GM19023 (cell line): ENCODE results near the gene KANK4.

ENCODE experiments used
- ATAC-seq: cut with Tn5 transposase; IDR thresholded peaks from one replicate; pipeline ENCODE4 v1.9.1; 2021; ENCODE audit warnings: mild to moderate bottlenecking, moderate library complexity; ENCODE audit not compliant: unreplicated experiment

The KANK4 gene

GRCh38 chr1:62337706-62338631 is 18.7 kb upstream of the KANK4 start:
- ATAC-seq, result no peak

DNA sequence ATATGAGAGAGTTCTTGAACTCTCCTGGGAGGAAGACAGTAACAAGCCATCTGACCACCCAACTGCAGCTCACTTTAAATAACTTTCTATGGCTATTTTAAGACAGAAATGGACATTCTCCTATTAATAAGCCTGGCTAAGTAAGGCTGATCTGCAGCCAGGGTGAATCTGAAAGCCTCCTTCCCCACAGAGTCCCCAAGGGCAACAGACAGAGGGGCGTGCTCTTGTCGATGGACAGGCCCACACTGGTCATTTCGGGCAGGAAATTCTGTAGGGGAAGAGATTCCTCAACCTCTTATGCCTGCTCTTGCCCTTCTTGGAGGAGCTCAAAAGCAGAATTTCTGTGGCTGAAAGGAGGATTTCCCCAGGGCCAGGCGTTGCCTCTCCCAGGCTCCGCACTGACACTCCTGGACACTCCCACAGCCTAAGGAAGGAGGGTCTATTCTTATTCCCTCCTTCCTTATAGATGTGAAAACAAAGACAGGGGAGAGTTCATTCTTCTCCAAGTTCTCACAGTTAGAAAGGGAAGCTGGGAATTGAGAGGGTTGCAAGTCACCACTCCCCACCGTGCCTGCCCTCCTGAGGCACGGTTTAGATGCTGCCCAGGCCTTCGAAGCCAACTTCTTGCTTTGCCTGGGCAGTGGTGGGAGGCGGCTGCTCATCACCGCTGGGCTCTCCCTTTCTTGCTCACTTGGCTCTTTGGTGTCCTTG is 17.9 kb upstream of the KANK4 start:
- no peak for ATAC-seq

DNA sequence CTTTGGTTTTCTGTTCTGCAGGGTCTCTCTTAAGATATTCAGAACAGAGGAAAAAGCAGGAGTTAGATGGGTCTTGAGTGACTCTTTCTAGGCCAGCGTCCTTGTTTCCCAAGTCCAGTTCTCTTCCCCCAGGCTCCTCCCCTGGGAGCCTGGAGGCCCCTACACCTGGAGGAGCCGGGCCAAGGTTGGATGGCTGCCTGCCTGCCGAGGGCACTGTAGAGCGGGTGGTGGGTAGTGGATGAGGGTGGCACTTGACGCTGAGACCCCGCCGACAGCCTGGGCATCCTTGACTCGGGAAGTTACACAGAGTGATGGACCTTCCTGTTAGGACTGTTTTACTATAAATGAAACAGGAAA is 17.4 kb upstream of the KANK4 start:
- ATAC-seq, result no peak

DNA sequence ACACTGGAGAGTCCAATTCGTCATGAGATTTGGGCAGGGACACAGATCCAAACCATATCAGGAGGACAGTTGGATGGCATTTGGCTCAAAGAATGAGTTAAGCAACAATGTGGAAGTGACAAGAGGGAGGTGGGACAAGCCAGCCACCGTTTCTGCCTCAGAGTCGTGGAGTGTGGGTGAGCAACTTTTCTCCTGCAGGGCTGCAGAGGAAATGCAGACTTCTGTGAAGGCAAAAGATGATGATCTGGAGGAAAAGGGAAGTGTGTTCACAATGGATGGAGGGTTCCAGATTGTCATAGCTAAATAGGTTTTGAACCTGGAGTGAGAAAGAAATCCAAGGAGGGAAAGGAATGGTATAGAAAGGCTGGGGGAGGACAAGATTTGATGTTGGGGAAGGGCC is 16.4 kb upstream of the KANK4 start:
- no peak for ATAC-seq

GRCh38 chr1:62334434-62334985 is 15.3 kb upstream of the KANK4 start:
- ATAC-seq, result no peak

- ATAC-seq, result no peak
These were observed 14.2 kb upstream of the KANK4 start for GRCh38 chr1:62333441-62333840.

- no peak for ATAC-seq
These were observed 8.3 kb upstream of the KANK4 start for GRCh38 chr1:62327360-62328055.

DNA sequence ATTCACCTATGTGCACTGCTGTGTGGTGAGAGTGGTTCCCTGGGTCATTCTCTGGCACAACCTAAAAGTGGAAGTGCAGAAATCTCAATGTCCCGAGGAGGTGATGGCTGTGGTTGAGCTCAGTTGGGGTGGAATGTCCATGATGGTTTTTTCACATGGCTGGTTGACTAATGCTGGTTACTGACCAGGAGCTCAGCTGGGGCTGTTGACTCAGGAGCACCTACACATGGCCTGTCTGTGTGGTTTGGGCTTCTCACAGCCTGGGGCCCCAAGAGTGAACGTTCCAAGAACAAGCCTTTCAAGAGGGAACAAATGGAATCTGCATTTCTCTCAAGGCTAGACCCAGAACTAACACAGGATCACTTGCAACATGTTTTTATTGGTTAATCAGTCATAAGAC is 6.4 kb upstream of the KANK4 start:
- no peak for ATAC-seq

DNA sequence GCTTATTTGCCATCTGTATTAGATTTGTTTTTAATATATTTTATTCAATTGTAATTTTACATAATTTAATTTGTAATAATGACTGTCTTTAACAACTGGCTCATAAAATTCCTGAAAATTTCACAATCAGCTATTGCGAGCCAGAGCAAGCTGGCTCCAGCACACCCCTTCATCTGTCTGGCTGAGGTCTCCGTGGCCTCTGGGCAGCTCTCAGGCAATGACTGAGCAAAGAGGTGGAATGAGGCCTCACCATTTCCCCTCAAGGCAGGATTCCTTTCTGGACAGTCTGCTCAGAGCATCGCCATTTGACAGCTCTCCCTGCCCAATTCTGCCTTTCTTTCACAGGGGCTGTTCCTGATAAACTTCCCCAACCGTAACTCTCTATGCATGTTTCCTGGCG is 5.8 kb upstream of the KANK4 start:
- no peak for ATAC-seq

GRCh38 chr1:62321446-62321845 is 2.2 kb upstream of the KANK4 start:
- ATAC-seq, result no peak

DNA sequence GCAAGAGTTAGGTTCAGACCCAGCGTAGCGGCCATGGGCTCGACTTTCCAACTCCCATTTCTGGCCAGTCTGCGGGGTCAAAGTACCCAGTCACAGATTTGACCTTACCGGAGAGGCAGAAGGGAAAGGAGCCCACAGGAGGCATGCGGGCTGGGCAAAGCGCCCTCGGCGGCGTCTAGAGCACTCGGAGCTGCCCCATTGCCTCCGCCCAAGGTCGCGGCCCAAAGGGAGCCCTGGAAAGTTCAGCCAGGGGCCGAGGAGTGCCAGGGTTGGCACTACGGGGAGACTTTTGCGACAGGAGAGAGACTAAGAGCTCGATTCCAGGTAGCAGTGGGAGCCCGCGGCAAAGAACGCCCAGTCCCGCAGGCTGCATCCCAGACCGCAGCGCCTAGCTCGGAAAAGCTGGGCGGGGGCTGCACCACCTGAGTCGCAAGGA is 896 bp downstream of the KANK4 start:
- ATAC-seq, result no peak

GRCh38 chr1:62317021-62317768 is 2.0 kb downstream of the KANK4 start:
- no peak for ATAC-seq

GRCh38 chr1:62316135-62316534 is 3.1 kb downstream of the KANK4 start:
- ATAC-seq, result no peak

- no peak for ATAC-seq
These were observed 3.8 kb downstream of the KANK4 start for GRCh38 chr1:62315387-62315786.

DNA sequence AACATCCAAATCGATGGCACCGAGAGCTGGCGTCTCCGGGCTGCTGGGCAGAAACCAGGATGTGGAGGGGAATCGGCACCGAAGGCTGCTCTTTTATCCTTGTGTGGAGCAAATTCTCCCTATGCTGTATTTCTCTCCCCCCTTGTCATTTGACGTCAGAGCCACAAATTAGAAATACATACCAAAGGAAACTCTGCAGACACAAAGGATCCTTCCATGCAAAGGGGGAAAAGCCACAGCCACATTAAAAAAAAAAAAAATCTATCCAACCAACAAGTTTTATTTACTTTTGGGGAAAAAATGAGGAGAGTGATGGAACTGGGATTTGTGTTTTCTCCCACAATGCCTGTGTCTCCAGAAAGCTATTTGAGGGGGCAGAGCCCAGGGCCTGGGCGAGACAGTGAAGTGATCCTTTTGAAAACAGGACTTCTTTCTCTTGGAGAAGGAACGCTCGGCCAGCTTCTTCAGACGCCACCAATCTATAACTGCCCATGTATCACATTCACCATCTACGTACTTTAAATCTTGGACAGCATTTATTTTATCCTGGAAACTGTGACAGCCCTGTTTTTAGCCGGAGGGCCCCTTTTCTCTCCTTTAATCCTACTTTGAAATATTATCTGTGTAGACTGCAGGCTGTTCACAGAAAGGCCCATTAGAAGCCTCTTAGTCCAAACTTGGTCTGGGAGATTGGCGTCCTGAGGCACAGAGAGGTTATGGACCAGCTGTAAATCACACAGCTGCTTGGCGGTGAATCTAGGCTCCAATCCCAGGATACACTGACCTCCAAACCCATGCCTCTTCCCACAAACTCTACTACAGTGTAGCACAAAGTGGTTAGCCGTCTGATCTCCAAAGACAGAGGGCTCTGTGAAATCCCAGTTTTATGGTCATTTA is 4.5 kb downstream of the KANK4 start:
- no peak for ATAC-seq

GRCh38 chr1:62312698-62313097 is 6.5 kb downstream of the KANK4 start:
- no peak for ATAC-seq

DNA sequence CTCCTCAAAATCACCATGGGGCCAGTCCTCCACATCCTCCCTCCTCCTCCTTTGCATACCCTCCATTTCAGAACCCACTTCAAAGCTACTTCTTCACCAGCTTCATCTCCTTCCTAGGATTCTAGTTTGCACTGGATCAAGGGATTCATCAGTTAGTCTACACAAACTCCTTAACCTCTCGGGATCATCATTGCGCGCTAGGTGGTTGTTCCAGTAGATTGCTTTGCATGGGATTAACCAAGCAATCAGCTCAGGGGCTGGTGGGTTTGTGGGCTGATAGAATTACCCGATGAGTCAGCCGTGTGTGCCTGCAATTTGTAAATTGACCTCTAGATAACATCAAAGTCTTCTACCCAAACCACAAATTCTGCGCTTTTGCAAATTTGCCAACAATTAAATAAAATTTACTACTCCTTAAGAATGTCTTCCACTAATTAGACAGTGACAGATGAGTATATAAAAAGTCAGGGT is 7.7 kb downstream of the KANK4 start:
- no peak for ATAC-seq

GRCh38 chr1:62309906-62310305 is 9.3 kb downstream of the KANK4 start:
- no peak for ATAC-seq

DNA sequence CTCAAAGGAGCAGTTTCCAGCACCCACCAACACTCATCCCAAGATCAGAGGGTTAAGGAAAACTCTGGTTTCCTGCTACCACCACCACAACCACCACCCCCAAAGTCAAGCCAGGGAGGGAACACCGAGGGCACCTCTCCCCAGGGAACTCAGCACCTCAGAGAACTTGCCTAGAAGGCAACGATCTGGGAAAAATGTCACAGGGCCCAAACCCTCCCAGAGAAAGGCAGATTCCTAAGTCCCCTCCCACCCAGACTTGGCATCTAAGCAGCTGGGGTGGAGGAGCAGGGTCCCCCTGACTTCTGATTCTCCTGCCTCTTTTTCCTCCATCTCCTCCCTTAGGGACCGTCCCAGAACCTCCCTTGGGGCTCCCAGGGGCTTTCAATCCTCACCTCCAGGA is 10.6 kb downstream of the KANK4 start:
- ATAC-seq, result no peak
